ENCODE measurements around the gene CACNA1B. TPM values are rescaled to one million over a fixed set of nuclear protein-coding genes. Genes with fewer than 3 reads are reported as not detected.

Gene CACNA1B
- total and polyA plus RNA-seq, 9 of the 15 experiments (the other 6 are each of a cell fraction or from before 2014, with no cell fraction given): 0.01 to 0.04 TPM; not detected in 7

- TF ChIP-seq ZNF592 (IDR thresholded peaks at IDR 0.05): no peak
- TF ChIP-seq RBM14 (IDR thresholded peaks at IDR 0.05; ENCODE audit: borderline replicate concordance, insufficient read depth, low read depth, low read length): no peak
- TF ChIP-seq, protein P1, sequence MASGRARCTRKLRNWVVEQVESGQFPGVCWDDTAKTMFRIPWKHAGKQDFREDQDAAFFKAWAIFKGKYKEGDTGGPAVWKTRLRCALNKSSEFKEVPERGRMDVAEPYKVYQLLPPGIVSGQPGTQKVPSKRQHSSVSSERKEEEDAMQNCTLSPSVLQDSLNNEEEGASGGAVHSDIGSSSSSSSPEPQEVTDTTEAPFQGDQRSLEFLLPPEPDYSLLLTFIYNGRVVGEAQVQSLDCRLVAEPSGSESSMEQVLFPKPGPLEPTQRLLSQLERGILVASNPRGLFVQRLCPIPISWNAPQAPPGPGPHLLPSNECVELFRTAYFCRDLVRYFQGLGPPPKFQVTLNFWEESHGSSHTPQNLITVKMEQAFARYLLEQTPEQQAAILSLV (tag; IDR thresholded peaks at IDR 0.05): no peak
- TF ChIP-seq, protein P2, sequence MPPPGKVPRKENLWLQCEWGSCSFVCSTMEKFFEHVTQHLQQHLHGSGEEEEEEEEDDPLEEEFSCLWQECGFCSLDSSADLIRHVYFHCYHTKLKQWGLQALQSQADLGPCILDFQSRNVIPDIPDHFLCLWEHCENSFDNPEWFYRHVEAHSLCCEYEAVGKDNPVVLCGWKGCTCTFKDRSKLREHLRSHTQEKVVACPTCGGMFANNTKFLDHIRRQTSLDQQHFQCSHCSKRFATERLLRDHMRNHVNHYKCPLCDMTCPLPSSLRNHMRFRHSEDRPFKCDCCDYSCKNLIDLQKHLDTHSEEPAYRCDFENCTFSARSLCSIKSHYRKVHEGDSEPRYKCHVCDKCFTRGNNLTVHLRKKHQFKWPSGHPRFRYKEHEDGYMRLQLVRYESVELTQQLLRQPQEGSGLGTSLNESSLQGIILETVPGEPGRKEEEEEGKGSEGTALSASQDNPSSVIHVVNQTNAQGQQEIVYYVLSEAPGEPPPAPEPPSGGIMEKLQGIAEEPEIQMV (tag; conservative IDR thresholded peaks at IDR 0.05; ENCODE audit: low read depth): no peak
- TF ChIP-seq CHD4 (IDR thresholded peaks at IDR 0.05; ENCODE audit: insufficient read depth, insufficient replicate concordance, low read depth, low read length, poor library complexity, severe bottlenecking): no peak
These were observed 11.9 kb upstream of the CACNA1B start (continued) for GRCh38 chr9:137865581-137866145.
